ENCODE measurements around the gene TMEM38A. TPM values are rescaled to one million over a fixed set of nuclear protein-coding genes. Genes with fewer than 3 reads are reported as not detected.

The TMEM38A gene
- polyA plus RNA-seq, 1 donor from 2014 or later, result 8.6 TPM

- Histone ChIP-seq H3K27ac (ENCODE audit: low read length) (no peak overlapping the region), H3K4me3 (ENCODE audit: low read length) (no peak overlapping the region), H3K36me3 (ENCODE audit: insufficient read depth, low read length) (peaks cover 6% of the 10 kb centered on the region), H3K4me2 (ENCODE audit: low read length) (no peak overlapping the region), H4K20me1 (ENCODE audit: insufficient read depth) (no peaks in the 10 kb centered on the region), H3F3A (ENCODE audit: insufficient read depth, low read length, poor library complexity, severe bottlenecking) (no peaks in the 10 kb centered on the region), H3K27me3 (ENCODE audit: insufficient read depth, low read depth, low read length) (no peaks in the 10 kb centered on the region), H3K9ac (ENCODE audit: low read length) (no peak overlapping the region), H2AFZ (ENCODE audit: low read depth, low read length) (no peak overlapping the region), H3K9me3 (ENCODE audit: low read length) (peaks cover 3% of the 10 kb centered on the region), H3K79me2 (replicated peaks; ENCODE audit: insufficient read depth, low read length) (no peaks in the 10 kb centered on the region), H3K9me2 (ENCODE audit: insufficient read depth, low read length) (no peaks in the 10 kb centered on the region)
- TF ChIP-seq SMC3 (conservative IDR thresholded peaks at IDR 0.05; ENCODE audit: poor library complexity), result no peak
These were observed 23.3 kb downstream of the TMEM38A start for GRCh38 chr19:16684216-16684615.

GRCh38 chr19:16688084-16688483, 27.1 kb downstream of the TMEM38A start:
- Histone ChIP-seq H2AFZ (ENCODE audit: low read depth, low read length) (no peak overlapping the region), H3K9me2 (ENCODE audit: insufficient read depth, low read length) (no peaks in the 10 kb centered on the region), H3K79me2 (replicated peaks; ENCODE audit: insufficient read depth, low read length) (no peaks in the 10 kb centered on the region), H3K27me3 (ENCODE audit: insufficient read depth, low read depth, low read length) (no peaks in the 10 kb centered on the region), H3K9ac (ENCODE audit: low read length) (no peak overlapping the region), H4K20me1 (ENCODE audit: insufficient read depth) (no peaks in the 10 kb centered on the region), H3F3A (ENCODE audit: insufficient read depth, low read length, poor library complexity, severe bottlenecking) (no peaks in the 10 kb centered on the region), H3K36me3 (ENCODE audit: insufficient read depth, low read length) (no peaks in the 10 kb centered on the region), H3K9me3 (ENCODE audit: low read length) (no peaks in the 10 kb centered on the region), H3K4me3 (ENCODE audit: low read length) (no peak overlapping the region), H3K27ac (ENCODE audit: low read length) (no peak overlapping the region), H3K4me2 (ENCODE audit: low read length) (no peak overlapping the region)
- no peak for TF ChIP-seq POLR2AphosphoS5 (IDR thresholded peaks at IDR 0.05)
- TF ChIP-seq CTCF (IDR thresholded peaks at IDR 0.05; ENCODE audit: poor library complexity, severe bottlenecking), result no peak
- no peak for TF ChIP-seq SMC3 (conservative IDR thresholded peaks at IDR 0.05; ENCODE audit: poor library complexity)
- no peak for TF ChIP-seq RAD21 (conservative IDR thresholded peaks at IDR 0.05)
- no peak for TF ChIP-seq EP300 (conservative IDR thresholded peaks at IDR 0.05; ENCODE audit: poor library complexity, severe bottlenecking)
- no peak for TF ChIP-seq EZH2 (IDR thresholded peaks at IDR 0.05; ENCODE audit: borderline replicate concordance, insufficient read depth, low read length, poor library complexity, severe bottlenecking)
- TF ChIP-seq REST (IDR thresholded peaks at IDR 0.05; ENCODE audit: borderline replicate concordance), result no peak
- no peak for TF ChIP-seq MXI1 (conservative IDR thresholded peaks at IDR 0.05; ENCODE audit: poor library complexity, severe bottlenecking)
- no peak for TF ChIP-seq TAF1 (IDR thresholded peaks at IDR 0.05; ENCODE audit: low read depth)

- no peaks in the 10 kb centered on the region for H4K20me1 ChIP-seq (ENCODE audit: insufficient read depth)
- no peaks in the 10 kb centered on the region for H3K9me2 ChIP-seq (ENCODE audit: insufficient read depth, low read length)
- no peak overlapping the region for H3K9ac ChIP-seq (ENCODE audit: low read length)
- TF ChIP-seq POLR2AphosphoS5 (IDR thresholded peaks at IDR 0.05) (no peak), REST (IDR thresholded peaks at IDR 0.05; ENCODE audit: borderline replicate concordance) (no peak), MXI1 (conservative IDR thresholded peaks at IDR 0.05; ENCODE audit: poor library complexity, severe bottlenecking) (no peak), EZH2 (IDR thresholded peaks at IDR 0.05; ENCODE audit: borderline replicate concordance, insufficient read depth, low read length, poor library complexity, severe bottlenecking) (no peak)
- H3K27ac ChIP-seq (ENCODE audit: low read length), result no peak overlapping the region
- no peaks in the 10 kb centered on the region for H3K9me3 ChIP-seq (ENCODE audit: low read length)
- no peak overlapping the region for H3K4me3 ChIP-seq (ENCODE audit: low read length)
- H3K27me3 ChIP-seq (ENCODE audit: insufficient read depth, low read depth, low read length), result no peaks in the 10 kb centered on the region
- H3K79me2 ChIP-seq (replicated peaks; ENCODE audit: insufficient read depth, low read length), result no peaks in the 10 kb centered on the region
- no peak overlapping the region for H3K4me2 ChIP-seq (ENCODE audit: low read length)
- H2AFZ ChIP-seq (ENCODE audit: low read depth, low read length), result no peak overlapping the region
- H3F3A ChIP-seq (ENCODE audit: insufficient read depth, low read length, poor library complexity, severe bottlenecking), result no peaks in the 10 kb centered on the region
- no peaks in the 10 kb centered on the region for H3K36me3 ChIP-seq (ENCODE audit: insufficient read depth, low read length)
These were observed 38.0 kb downstream of the TMEM38A start for GRCh38 chr19:16698914-16699313.

All from neural cell (in vitro differentiated cells).